AML-193 (cell line): ENCODE data around the gene PUM1.
A peak's percentile ranks its signal among the peaks of the same experiment; 100 is the strongest.
"Not testable (repeated sequence)": the region's sequence is repeated elsewhere in the genome, so short reads cannot be mapped to it uniquely, and the experiment has no call there.

Experiments
- DNase-seq, 2 experiments: peaks; one replicate each; lab custom pipeline; 2025; lab: John Stamatoyannopoulos, UW

PUM1 gene

GRCh38 chr1:30995990-30996612, 69.4 kb downstream of the PUM1 start:
- no peak for DNase-seq

- DNase-seq = no peak
Measured at GRCh38 chr1:30991862-30992606, 73.5 kb downstream of the PUM1 start.

- DNase-seq = no peak
Measured at GRCh38 chr1:30990591-30990990, 74.9 kb downstream of the PUM1 start.

- no peak for DNase-seq
Measured at GRCh38 chr1:30988045-30988444, 77.5 kb downstream of the PUM1 start.

- no peak for DNase-seq
Measured at GRCh38 chr1:30986755-30987154, 78.8 kb downstream of the PUM1 start.

GRCh38 chr1:30984991-30985503, 80.5 kb downstream of the PUM1 start:
- no peak for DNase-seq

GRCh38 chr1:30984165-30984889, 81.2 kb downstream of the PUM1 start:
- DNase-seq = no peak

GRCh38 chr1:30982937-30983336, 82.6 kb downstream of the PUM1 start:
- DNase-seq = peak in 1 of 2 experiments; percentile 24

GRCh38 chr1:30982431-30982830, 83.1 kb downstream of the PUM1 start:
- no peak for DNase-seq

GRCh38 chr1:30981172-30981571, 84.3 kb downstream of the PUM1 start:
- DNase-seq = no peak

- no peak for DNase-seq
Measured at GRCh38 chr1:30977511-30977910, 88.0 kb downstream of the PUM1 start.

GRCh38 chr1:30977105-30977504, 88.4 kb downstream of the PUM1 start:
- DNase-seq = no peak

- no peak for DNase-seq
Measured at GRCh38 chr1:30976143-30976542, 89.4 kb downstream of the PUM1 start.

GRCh38 chr1:30975217-30975616, 90.3 kb downstream of the PUM1 start:
- DNase-seq = no peak

GRCh38 chr1:30974536-30974935, 91.0 kb downstream of the PUM1 start:
- DNase-seq = no peak

- DNase-seq = not testable (repeated sequence)
Measured at GRCh38 chr1:30972349-30972748, 93.2 kb downstream of the PUM1 start.

- peak in 1 of 2 experiments; percentile 9 for DNase-seq
Measured at GRCh38 chr1:30971496-30971895, 94.0 kb downstream of the PUM1 start.

- DNase-seq = no peak
Measured at GRCh38 chr1:30969903-30970302, 95.6 kb downstream of the PUM1 start.

- no peak for DNase-seq
Measured at GRCh38 chr1:30968220-30968971, 97.1 kb downstream of the PUM1 start.

GRCh38 chr1:30966690-30967369, 98.7 kb downstream of the PUM1 start:
- DNase-seq = no peak

- no peak for DNase-seq
Measured at GRCh38 chr1:30965924-30966599, 99.5 kb downstream of the PUM1 start.
